ENCODE data around the gene INSIG1.

The INSIG1 gene

GRCh38 chr7:155353256-155353897 lies 55.7 kb downstream of the INSIG1 start:
- no peak for DNase-seq

- no peak for DNase-seq
Measured at GRCh38 chr7:155354371-155355048, 56.8 kb downstream of the INSIG1 start.

GRCh38 chr7:155355176-155355575 lies 57.5 kb downstream of the INSIG1 start:
- DNase-seq: no peak

- no peak for DNase-seq
Measured at GRCh38 chr7:155355745-155356144, 58.1 kb downstream of the INSIG1 start.

- DNase-seq: no peak
Measured at GRCh38 chr7:155356323-155357105, 58.8 kb downstream of the INSIG1 start.

- DNase-seq: no peak
Measured at GRCh38 chr7:155357573-155358041, 59.9 kb downstream of the INSIG1 start.

GRCh38 chr7:155358066-155358947 lies 60.6 kb downstream of the INSIG1 start:
- no peak for DNase-seq

GRCh38 chr7:155358948-155359712 lies 61.5 kb downstream of the INSIG1 start:
- DNase-seq: no peak
